K562 (cell line): ENCODE data around the gene TSPAN32. TPM values are rescaled to one million over a fixed set of nuclear protein-coding genes. Genes with fewer than 3 reads are reported as not detected.

Source experiments
- CBX5 ChIP-seq: IDR thresholded peaks from 2 replicates; pipeline ENCODE4 v1.6.1; 2014; ENCODE audit warnings: low read depth, borderline replicate concordance
- RNF219 ChIP-seq: fragments of 250-450 bp; sonication (Bioruptor Pico); IDR thresholded peaks from 2 replicates; pipeline ENCODE4 v1.5.0; 2022; ENCODE audit warnings: mild to moderate bottlenecking
- VEZF1 ChIP-seq: fragments of 200-800 bp; sonication (Bioruptor generic); IDR thresholded peaks from 2 replicates; pipeline ENCODE4 v1.6.1; 2017; ENCODE audit warnings: missing genetic modification characterization, missing compliant biosample characterization
- ZBTB33 ChIP-seq: sonication (generic); formaldehyde crosslinking; IDR thresholded peaks from 2 replicates; pipeline ENCODE4 v1.8.1; 2023; ENCODE audit warnings: mild to moderate bottlenecking, missing genetic modification reagents
- ZFX ChIP-seq: sonication (generic); formaldehyde crosslinking; IDR thresholded peaks from 2 replicates; pipeline ENCODE4 v1.8.0; 2022; ENCODE audit warnings: mild to moderate bottlenecking, missing genetic modification reagents, moderate library complexity
- ZNF707 ChIP-seq: fragments of 250-450 bp; sonication (Bioruptor Pico); conservative IDR thresholded peaks from 2 replicates; pipeline ENCODE4 v1.8.0; 2022; ENCODE audit warnings: inconsistent platforms, mild to moderate bottlenecking, moderate library complexity
- polyA plus RNA-seq, 8 experiments: library from polyadenylated mRNA; depleted of rRNA in 4 of 8; stranded (reverse) in 5 of 8; unstranded in 3 of 8; fragments of >200 nt; fragmentation: Nextera tagmentation in 2 of 8; fragmentation: Illumina TruSeq in 1 of 8; extraction: Ambion mirVana in 2 of 8; extraction: Trizol in 1 of 8; gene quantifications; 2 replicates each; pipeline versions ENCODE4 v1.2.1 to v1.2.3, GENCODE V29; 2011 to 2014; ENCODE audit warnings: inconsistent platforms in 1 of 8, missing spikeins in 1 of 8
- total RNA-seq, 7 experiments: library from RNA; depleted of rRNA in 6 of 7; stranded (reverse); fragments of >200 nt in 6 of 7; fragmentation: Illumina TruSeq in 2 of 7; extraction: Trizol in 2 of 7; gene quantifications; 2 replicates each; pipeline versions ENCODE4 v1.2.1 to v1.2.3, GENCODE V29; 2011 to 2021; ENCODE audit warnings: low replicate concordance in 1 of 7

Gene TSPAN32
- total and polyA plus RNA-seq, 9 of the 15 experiments (the other 6 are each of a cell fraction or from before 2014, with no cell fraction given), result 0.21 to 7.3 (median 2.6) TPM

GRCh38 chr11:2271077-2271326 is 30.8 kb upstream of the TSPAN32 start (continued):
- no peak for TF ChIP-seq RNF219
- 0 out of 2 replicates have a peak, but pooled peaks have one; percentile 27 for TF ChIP-seq VEZF1 (CRISPR knock-in tag)
- no peak for TF ChIP-seq ZFX (CRISPR knock-in tag)
- peak; percentile 41; the same call in 1 of the 2 replicates for TF ChIP-seq ZBTB33 (CRISPR knock-in tag)
- TF ChIP-seq ZNF707 (CRISPR knock-in tag), result no peak
- TF ChIP-seq CBX5, result no peak
- TF ChIP-seq, all 486 proteins: peak for 4
